CD14-positive monocyte (primary cell): Measurements from ENCODE around the gene WDR4. TPM values are rescaled to one million over a fixed set of nuclear protein-coding genes. Genes with fewer than 3 reads are reported as not detected.

ENCODE experiments used
- DNase-seq, 3 donors: peaks; one replicate each; pipeline ENCODE4 v3.0.0-alpha.2; 2011 to 2022
- H2AFZ ChIP-seq: 2 replicates; pipeline ENCODE4 v1.6.0; 2012; ENCODE audit warnings: mild to moderate bottlenecking, low read depth, low read length, inconsistent platforms; ENCODE audit not compliant: insufficient read depth, poor library complexity, severe bottlenecking
- H3K27ac ChIP-seq, 2 donors: 1 replicate in 1 of 2; 2 replicates in 1 of 2; pipeline ENCODE4 v1.5.1; 2012 to 2013; ENCODE audit warnings: low read length in 2 of 2, control low read depth in 1 of 2, inconsistent platforms in 1 of 2, low read depth in 1 of 2, mild to moderate bottlenecking in 1 of 2
- H3K27me3 ChIP-seq, 2 donors: one replicate each; pipeline versions ENCODE4 v1.6.0 to v1.6.1; 2011 to 2013; ENCODE audit warnings: low read length in 2 of 2; ENCODE audit not compliant: control insufficient read depth in 2 of 2, insufficient read depth in 2 of 2
- H3K36me3 ChIP-seq, 2 donors: replicated peaks in 1 of 2; 1 replicate in 1 of 2; 2 replicates in 1 of 2; pipeline versions ENCODE4 v1.5.1 to v1.6.1; 2012 to 2013; ENCODE audit warnings: low read length in 2 of 2, control low read depth in 1 of 2, inconsistent platforms in 1 of 2, mild to moderate bottlenecking in 1 of 2; ENCODE audit not compliant: insufficient read depth in 2 of 2, control insufficient read depth in 1 of 2
- H3K4me1 ChIP-seq, 2 donors: 1 replicate in 1 of 2; 2 replicates in 1 of 2; pipeline versions ENCODE4 v1.5.1 to v1.6.1; 2012 to 2013; ENCODE audit warnings: low read length in 2 of 2, control low read depth in 1 of 2, inconsistent platforms in 1 of 2, mild to moderate bottlenecking in 1 of 2, moderate library complexity in 1 of 2; ENCODE audit not compliant: insufficient read depth in 2 of 2, control insufficient read depth in 1 of 2
- H3K4me2 ChIP-seq: replicated peaks from 2 replicates; pipeline ENCODE3; 2012; ENCODE audit warnings: low read length, moderate library complexity, mild to moderate bottlenecking; ENCODE audit not compliant: poor library complexity, severe bottlenecking; ENCODE audit errors: extremely low read depth
- H3K4me3 ChIP-seq, 3 experiments: fragments of 200-600 bp in 1 of 3; sonication (generic) in 1 of 3; replicated peaks in 1 of 3; 1 replicate in 2 of 3; 2 replicates in 1 of 3; pipeline ENCODE4 v1.5.1; 2011 to 2013; ENCODE audit warnings: low read length in 3 of 3, mild to moderate bottlenecking in 3 of 3, control low read depth in 2 of 3, low read depth in 2 of 3, inconsistent platforms in 1 of 3, moderate library complexity in 1 of 3
- H3K79me2 ChIP-seq: 2 replicates; pipeline ENCODE4 v1.6.0; 2012; ENCODE audit warnings: mild to moderate bottlenecking, control low read depth, inconsistent platforms, low read length, moderate library complexity; ENCODE audit not compliant: insufficient read depth
- H3K9ac ChIP-seq: 2 replicates; pipeline ENCODE4 v1.6.0; 2017; ENCODE audit warnings: low read length, mild to moderate bottlenecking; ENCODE audit not compliant: insufficient read depth, poor library complexity, severe bottlenecking
- H3K9me3 ChIP-seq, 2 donors: replicated peaks in 1 of 2; 1 replicate in 1 of 2; 2 replicates in 1 of 2; pipeline versions ENCODE4 v1.5.1 to v1.6.1; 2012 to 2013; ENCODE audit warnings: low read length in 2 of 2, control low read depth in 1 of 2; ENCODE audit not compliant: control insufficient read depth in 1 of 2, insufficient read depth in 1 of 2
- H4K20me1 ChIP-seq: 2 replicates; pipeline ENCODE4 v1.6.0; 2012; ENCODE audit warnings: mild to moderate bottlenecking, low read length, control low read depth, moderate library complexity; ENCODE audit not compliant: insufficient read depth
- H3K27ac Mint-ChIP-seq, 7 donors: one replicate each; pipeline ENCODE4 v1.8.0; 2020; ENCODE audit warnings: mild to moderate bottlenecking in 7 of 7, mixed read lengths in 7 of 7, moderate library complexity in 6 of 7, inconsistent platforms in 2 of 7
- H3K27me3 Mint-ChIP-seq, 3 donors: one replicate each; pipeline ENCODE4 v1.8.0; 2021 to 2022; ENCODE audit warnings: low read depth in 3 of 3, mild to moderate bottlenecking in 3 of 3, mixed read lengths in 3 of 3, moderate library complexity in 3 of 3, inconsistent platforms in 1 of 3
- H3K36me3 Mint-ChIP-seq, 2 donors: one replicate each; pipeline ENCODE4 v1.8.0; 2020; ENCODE audit warnings: mixed read lengths in 2 of 2, inconsistent platforms in 1 of 2, mild to moderate bottlenecking in 1 of 2
- H3K4me1 Mint-ChIP-seq: one replicate; pipeline ENCODE4 v1.8.0; 2020; ENCODE audit warnings: mild to moderate bottlenecking, mixed read lengths
- H3K4me3 Mint-ChIP-seq, 2 donors: one replicate each; pipeline ENCODE4 v1.8.0; 2020; ENCODE audit warnings: mild to moderate bottlenecking in 2 of 2, mixed read lengths in 2 of 2, moderate library complexity in 1 of 2
- H3K9me3 Mint-ChIP-seq, 7 donors: one replicate each; pipeline ENCODE4 v1.8.0; 2020 to 2022; ENCODE audit warnings: mixed read lengths in 7 of 7, mild to moderate bottlenecking in 6 of 7, moderate library complexity in 6 of 7, inconsistent platforms in 2 of 7
- WGBS: methylation state at CpG from one replicate; pipeline ENCODE4 v1.1.5; 2013; ENCODE audit warnings: missing lambda C conversion rate; ENCODE audit not compliant: insufficient coverage; 5-methylcytosine and 5-hydroxymethylcytosine counted together
- intact Hi-C, 2 donors: fragments of 100-400 bp; cut with micrococcal nuclease; formaldehyde crosslinking; loops; one replicate each; pipeline versions ENCODE4 v1.15.0 to v1.15.1; 2023
- polyA plus RNA-seq, 3 donors: library from polyadenylated mRNA; depleted of rRNA in 1 of 3; unstranded in 2 of 3; stranded (reverse) in 1 of 3; fragments of 300-500 nt in 2 of 3; fragments of >200 nt in 1 of 3; fragmentation: Illumina TruSeq in 2 of 3; gene quantifications; 1 replicate in 2 of 3; 2 replicates in 1 of 3; pipeline ENCODE4 v1.2.3, GENCODE V29; 2012 to 2021
- TF ChIP-seq, protein P1 (sequence below): fragments of 200-600 bp; IDR thresholded peaks from one replicate; pipeline ENCODE4 v1.8.0; 2022; ENCODE audit warnings: antibody characterized with exemption, mild to moderate bottlenecking

Gene WDR4
- polyA plus RNA-seq, 3 donors = 2.9 to 7.0 (median 3.6) TPM

DNA sequence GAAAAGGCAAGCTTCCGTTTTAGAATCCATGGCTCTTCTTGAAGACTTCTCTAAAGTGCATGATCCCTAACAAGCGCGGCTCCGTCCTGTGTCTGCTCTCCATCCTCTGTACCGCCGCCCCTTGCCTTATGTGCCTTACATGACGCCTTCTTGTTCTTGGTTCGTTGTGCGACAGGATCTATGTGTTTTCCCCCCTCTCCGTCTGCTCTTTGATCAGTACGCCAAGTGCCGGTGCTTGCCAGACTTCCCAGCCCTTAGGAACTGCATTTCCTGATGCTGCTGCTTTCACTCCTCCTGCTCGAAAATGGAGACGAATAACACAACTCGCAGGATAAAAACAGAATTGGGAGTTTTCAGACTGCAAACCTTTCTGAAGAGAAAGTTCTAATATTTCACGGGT lies 26.9 kb upstream of the WDR4 start:
- Histone ChIP-seq H3K9me3 (no peaks in the 10 kb centered on the region), H3K4me3 (no peak overlapping the region), H3K79me2 (peaks cover 34% of the 10 kb centered on the region), H3K9ac (no peak overlapping the region), H3K4me1 (no peaks in the 10 kb centered on the region), H4K20me1 (peaks cover 74% of the 10 kb centered on the region), H3K27me3 (no peaks in the 10 kb centered on the region), H3K27ac (no peak overlapping the region), H3K4me2 (no peak overlapping the region), H3K36me3 (peaks cover 81 to 98% of the 10 kb centered on the region in 2 donors), H2AFZ (no peak overlapping the region)
- no peak for DNase-seq
- peaks cover 0 to 2% (median 0%) of the 10 kb centered on the region in 3 donors for H3K27me3 Mint-ChIP-seq
- 98% methylated on average over 16 of the region's 16 CpGs for WGBS
- peak overlapping the region in 2 of 7 donors; percentile 41 to 75 for H3K27ac Mint-ChIP-seq
- TF ChIP-seq, protein P1, sequence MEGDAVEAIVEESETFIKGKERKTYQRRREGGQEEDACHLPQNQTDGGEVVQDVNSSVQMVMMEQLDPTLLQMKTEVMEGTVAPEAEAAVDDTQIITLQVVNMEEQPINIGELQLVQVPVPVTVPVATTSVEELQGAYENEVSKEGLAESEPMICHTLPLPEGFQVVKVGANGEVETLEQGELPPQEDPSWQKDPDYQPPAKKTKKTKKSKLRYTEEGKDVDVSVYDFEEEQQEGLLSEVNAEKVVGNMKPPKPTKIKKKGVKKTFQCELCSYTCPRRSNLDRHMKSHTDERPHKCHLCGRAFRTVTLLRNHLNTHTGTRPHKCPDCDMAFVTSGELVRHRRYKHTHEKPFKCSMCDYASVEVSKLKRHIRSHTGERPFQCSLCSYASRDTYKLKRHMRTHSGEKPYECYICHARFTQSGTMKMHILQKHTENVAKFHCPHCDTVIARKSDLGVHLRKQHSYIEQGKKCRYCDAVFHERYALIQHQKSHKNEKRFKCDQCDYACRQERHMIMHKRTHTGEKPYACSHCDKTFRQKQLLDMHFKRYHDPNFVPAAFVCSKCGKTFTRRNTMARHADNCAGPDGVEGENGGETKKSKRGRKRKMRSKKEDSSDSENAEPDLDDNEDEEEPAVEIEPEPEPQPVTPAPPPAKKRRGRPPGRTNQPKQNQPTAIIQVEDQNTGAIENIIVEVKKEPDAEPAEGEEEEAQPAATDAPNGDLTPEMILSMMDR = no peak
- H3K4me3 Mint-ChIP-seq = no peak overlapping the region
- intact Hi-C loops = loop anchor here in 1 of 2 donors (10.0 kb wide), 1 partner anchor 61 kb away; no protein-coding TSS in a partner anchor
- peaks cover 64 to 97% of the 10 kb centered on the region in 2 donors for H3K36me3 Mint-ChIP-seq
- no peaks in the 10 kb centered on the region for H3K4me1 Mint-ChIP-seq
- H3K9me3 Mint-ChIP-seq = no peaks in the 10 kb centered on the region

GRCh38 chr21:42905195-42905594 lies 25.9 kb upstream of the WDR4 start:
- Mint-ChIP-seq H3K9me3 (no peaks in the 10 kb centered on the region), H3K4me3 (no peak overlapping the region), H3K27ac (peak overlapping the region in 1 of 7 donors; percentile 15), H3K36me3 (peaks cover 63 to 97% of the 10 kb centered on the region in 2 donors), H3K27me3 (peaks cover 0 to 2% (median 0%) of the 10 kb centered on the region in 3 donors), H3K4me1 (no peaks in the 10 kb centered on the region)
- no peaks in the 10 kb centered on the region for H3K9me3 ChIP-seq
- H3K4me2 ChIP-seq = no peak overlapping the region
- no peak overlapping the region for H3K4me3 ChIP-seq
- H3K9ac ChIP-seq = no peak overlapping the region
- H3K4me1 ChIP-seq = no peaks in the 10 kb centered on the region
- intact Hi-C loops = loop anchor here in 1 of 2 donors (10.0 kb wide), 1 partner anchor 60 kb away; no protein-coding TSS in a partner anchor
- TF ChIP-seq, protein P1 = no peak
- peaks cover 45% of the 10 kb centered on the region for H3K79me2 ChIP-seq
- H3K27ac ChIP-seq = no peak overlapping the region
- H3K36me3 ChIP-seq = peaks cover 84 to 98% of the 10 kb centered on the region in 2 donors
- no peak for DNase-seq
- WGBS = 100% methylated on average over 7 of the region's 8 CpGs
- peaks cover 84% of the 10 kb centered on the region for H4K20me1 ChIP-seq
- H3K27me3 ChIP-seq = no peaks in the 10 kb centered on the region
- no peak overlapping the region for H2AFZ ChIP-seq
